ENCODE results near the gene ARHGAP31.

GRCh38 chr3:119330858-119331257, 36.7 kb downstream of the ARHGAP31 start:
- TF ChIP-seq POLR2A (IDR thresholded peaks at IDR 0.05) (no peak), CTCF (IDR thresholded peaks at IDR 0.05 in 8 of 11, conservative IDR thresholded peaks at IDR 0.05 in 3 of 11) (no peak)
